OCI-LY7 (cell line): Measurements from ENCODE around the gene TRA2B. TPM values are rescaled to one million over a fixed set of nuclear protein-coding genes. Genes with fewer than 3 reads are reported as not detected.

Source experiments
- BruUV-seq: library from RNA; stranded (reverse); fragments of 400-500 nt; replicated peaks from 2 replicates; lab custom pipeline; 2021; lab: Mats Ljungman, UMichigan
- CTCF ChIA-PET: fragments of 300-600 bp; sonication (Branson Sonifier 250); formaldehyde crosslinking; loops from one replicate; lab custom pipeline; 2022; ENCODE audit warnings: antibody characterized with exemption; ENCODE audit not compliant: unreplicated experiment; lab: Charles Lee
- POLR2A ChIA-PET: fragments of 300-600 bp; sonication (Branson Sonifier 250); formaldehyde crosslinking; loops from one replicate; lab custom pipeline; 2022; ENCODE audit warnings: antibody characterized with exemption; lab: Charles Lee
- DNase-seq: peaks from one replicate; pipeline ENCODE4 v3.0.0-alpha.2; 2015; ENCODE audit warnings: low spot score
- H2AFZ ChIP-seq: fragments of 200-600 bp; sonication (generic), shearing (Covaris generic); 2 replicates; pipeline ENCODE4 v1.6.1; 2014; ENCODE audit warnings: mild to moderate bottlenecking, antibody characterized with exemption, low read length, moderate library complexity
- H3K27ac ChIP-seq: fragments of 200-600 bp; sonication (generic); 2 replicates; pipeline ENCODE4 v1.5.1; 2014; ENCODE audit warnings: mixed run types, low read depth, mild to moderate bottlenecking, moderate library complexity, low read length, inconsistent platforms; ENCODE audit not compliant: poor library complexity, severe bottlenecking
- H3K36me3 ChIP-seq: fragments of 200-600 bp; sonication (generic); 2 replicates; pipeline ENCODE4 v1.6.1; 2014; ENCODE audit warnings: mild to moderate bottlenecking, antibody characterized with exemption, low read length, moderate library complexity, mixed read lengths; ENCODE audit not compliant: insufficient read depth
- H3K4me1 ChIP-seq: fragments of 200-600 bp; sonication (generic); 2 replicates; pipeline ENCODE4 v1.5.1; 2014; ENCODE audit warnings: mild to moderate bottlenecking, low read length; ENCODE audit not compliant: insufficient read depth, poor library complexity, severe bottlenecking
- H3K4me2 ChIP-seq: fragments of 200-600 bp; sonication (generic); 2 replicates; pipeline ENCODE4 v1.6.1; 2014; ENCODE audit warnings: mild to moderate bottlenecking, low read length
- H3K4me3 ChIP-seq: fragments of 200-600 bp; sonication (generic); 2 replicates; pipeline ENCODE4 v1.5.1; 2014; ENCODE audit warnings: mild to moderate bottlenecking, low read depth, low read length; ENCODE audit not compliant: poor library complexity, severe bottlenecking
- H3K79me2 ChIP-seq: fragments of 200-600 bp; sonication (generic); 2 replicates; pipeline ENCODE4 v1.6.1; 2016; ENCODE audit warnings: low read depth, mild to moderate bottlenecking, low read length, moderate library complexity, mixed read lengths; ENCODE audit not compliant: insufficient read depth
- H3K9me2 ChIP-seq: fragments of 200-600 bp; sonication (generic); 2 replicates; pipeline ENCODE4 v1.6.1; 2016; ENCODE audit warnings: mild to moderate bottlenecking, low read length, mixed read lengths; ENCODE audit not compliant: insufficient read depth
- H3K9me3 ChIP-seq: fragments of 200-600 bp; sonication (generic); 2 replicates; pipeline ENCODE4 v1.6.1; 2014; ENCODE audit warnings: mild to moderate bottlenecking, mixed run types, low read length, mixed read lengths
- H4K20me1 ChIP-seq: fragments of 200-600 bp; sonication (generic); 2 replicates; pipeline ENCODE4 v1.6.1; 2014; ENCODE audit warnings: mild to moderate bottlenecking, antibody characterized with exemption, low read length, moderate library complexity, mixed read lengths; ENCODE audit not compliant: insufficient read depth
- EZH2phosphoT487 ChIP-seq: fragments of 200-600 bp; sonication (generic); IDR thresholded peaks from 2 replicates; pipeline ENCODE4 v1.6.1; 2018; ENCODE audit warnings: low read depth, borderline replicate concordance, mild to moderate bottlenecking, mixed run types, antibody characterized with exemption, low read length, moderate library complexity, mixed read lengths
- intact Hi-C: fragments of 100-400 bp; cut with micrococcal nuclease; formaldehyde crosslinking; loops from one replicate; pipeline ENCODE4 v1.10.0; 2022; ENCODE audit not compliant: unreplicated experiment
- total RNA-seq, 2 experiments: library from RNA; depleted of rRNA in 1 of 2; stranded (reverse); fragments of >200 nt in 1 of 2; shearing (Covaris generic) in 1 of 2; gene quantifications; 2 replicates each; pipeline ENCODE4 v1.2.3, GENCODE V29; 2014 to 2022
- TF ChIP-seq, protein P1 (sequence below): fragments of 200-600 bp; sonication (generic); conservative IDR thresholded peaks from 2 replicates; pipeline ENCODE4 v1.5.1; 2014; ENCODE audit warnings: mild to moderate bottlenecking, antibody characterized with exemption, low read length, moderate library complexity, mixed read lengths

The TRA2B gene
- total RNA-seq, 2 experiments from 2014 or later, result 325 to 349 TPM

DNA sequence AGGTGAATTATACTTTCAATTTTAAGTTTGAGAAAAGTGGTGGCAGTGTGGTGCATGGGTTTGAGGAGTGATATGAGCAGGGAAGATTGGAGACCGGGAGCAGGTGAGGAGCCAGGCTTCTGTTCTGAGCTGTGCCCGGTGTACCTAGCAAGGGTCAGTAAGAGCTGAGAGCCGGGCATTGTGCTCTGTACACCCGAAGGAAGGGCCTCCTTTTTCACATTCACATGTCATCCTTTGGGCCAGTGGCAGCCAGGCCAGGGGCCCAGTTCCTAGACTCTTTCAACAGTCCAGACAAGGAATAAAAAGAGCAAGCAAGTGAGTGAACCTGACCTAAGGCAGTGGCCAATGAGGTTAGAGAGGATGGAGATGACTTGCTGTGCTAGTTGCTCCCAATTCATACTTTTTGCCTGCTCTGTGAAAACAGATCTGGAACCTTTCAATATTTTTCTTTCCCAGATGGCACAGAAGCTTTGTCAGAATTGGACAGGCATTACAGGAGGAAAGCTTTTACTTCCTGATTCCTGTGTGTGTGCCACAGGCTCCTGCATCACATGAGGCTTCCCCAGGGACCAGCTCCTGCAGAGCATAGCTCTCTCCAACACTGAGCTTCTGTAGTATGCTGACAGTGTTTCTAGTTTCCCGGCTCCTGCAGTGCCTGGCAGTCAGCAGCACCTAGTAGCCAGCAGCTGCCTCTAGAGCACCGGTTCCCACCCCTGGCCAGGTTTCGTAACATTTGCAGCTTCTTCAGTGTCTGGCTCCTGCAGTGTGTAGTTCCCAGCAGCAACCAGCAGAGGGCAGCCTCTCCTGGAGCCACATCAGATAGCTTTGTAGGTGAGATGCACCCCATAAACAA is 5.3 kb upstream of the TRA2B start:
- TF ChIP-seq, protein P1, sequence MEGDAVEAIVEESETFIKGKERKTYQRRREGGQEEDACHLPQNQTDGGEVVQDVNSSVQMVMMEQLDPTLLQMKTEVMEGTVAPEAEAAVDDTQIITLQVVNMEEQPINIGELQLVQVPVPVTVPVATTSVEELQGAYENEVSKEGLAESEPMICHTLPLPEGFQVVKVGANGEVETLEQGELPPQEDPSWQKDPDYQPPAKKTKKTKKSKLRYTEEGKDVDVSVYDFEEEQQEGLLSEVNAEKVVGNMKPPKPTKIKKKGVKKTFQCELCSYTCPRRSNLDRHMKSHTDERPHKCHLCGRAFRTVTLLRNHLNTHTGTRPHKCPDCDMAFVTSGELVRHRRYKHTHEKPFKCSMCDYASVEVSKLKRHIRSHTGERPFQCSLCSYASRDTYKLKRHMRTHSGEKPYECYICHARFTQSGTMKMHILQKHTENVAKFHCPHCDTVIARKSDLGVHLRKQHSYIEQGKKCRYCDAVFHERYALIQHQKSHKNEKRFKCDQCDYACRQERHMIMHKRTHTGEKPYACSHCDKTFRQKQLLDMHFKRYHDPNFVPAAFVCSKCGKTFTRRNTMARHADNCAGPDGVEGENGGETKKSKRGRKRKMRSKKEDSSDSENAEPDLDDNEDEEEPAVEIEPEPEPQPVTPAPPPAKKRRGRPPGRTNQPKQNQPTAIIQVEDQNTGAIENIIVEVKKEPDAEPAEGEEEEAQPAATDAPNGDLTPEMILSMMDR, result peak; percentile 99
- no peak for TF ChIP-seq EZH2phosphoT487
- Histone ChIP-seq H2AFZ (peak overlapping the region; percentile 96), H3K9me3 (no peaks in the 10 kb centered on the region), H3K79me2 (no peaks in the 10 kb centered on the region), H3K36me3 (no peaks in the 10 kb centered on the region), H4K20me1 (no peaks in the 10 kb centered on the region), H3K4me3 (peak overlapping the region; percentile 33), H3K4me1 (peaks cover 20% of the 10 kb centered on the region), H3K27ac (peak overlapping the region; percentile 16), H3K4me2 (peak overlapping the region; percentile 75), H3K9me2 (no peaks in the 10 kb centered on the region)
- intact Hi-C loops, result no loop called here
- peak; percentile 88 for DNase-seq
- POLR2A ChIA-PET, result interaction anchor here (0.6 to 2.4 kb wide), 14 partner anchors 9 to 1159 kb away, joined by 3 to 10 read pairs (median 4); partner anchors contain the start of gene DNAJB11
- CTCF ChIA-PET, result interaction anchor here (0.5 to 1.8 kb wide), 20 partner anchors 10 to 1937 kb away, joined by 3 to 7 read pairs (median 3); partner anchors contain the start of gene DNAJB11
- no TSS peak for BruUV-seq

DNA sequence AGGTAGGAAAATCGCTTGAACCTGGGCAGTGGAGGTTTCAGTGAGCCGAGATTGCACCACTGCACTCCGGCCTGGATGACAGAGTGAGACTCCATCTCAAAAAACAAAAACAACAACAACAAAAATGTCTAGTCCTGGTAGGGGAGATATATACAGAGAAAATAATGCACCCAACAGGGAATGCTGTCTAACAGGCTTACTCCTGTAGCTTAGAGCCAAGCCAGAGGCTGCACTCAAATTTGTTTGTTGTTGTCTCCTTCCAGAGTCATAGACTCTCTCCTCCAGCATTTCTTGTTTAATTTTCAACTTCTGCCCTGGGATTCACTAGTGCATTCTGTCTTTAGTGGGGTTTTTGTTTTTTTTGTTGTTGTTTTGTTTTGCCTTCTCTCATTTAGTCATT is 4.6 kb upstream of the TRA2B start:
- no peaks in the 10 kb centered on the region for H3K9me3 ChIP-seq
- peaks cover 21% of the 10 kb centered on the region for H3K4me1 ChIP-seq
- no TSS peak for BruUV-seq
- TF ChIP-seq, protein P1, result no peak
- POLR2A ChIA-PET, result interaction anchor here (0.6 to 2.4 kb wide), 6 partner anchors 9 to 623 kb away, joined by 3 to 10 read pairs (median 6); no protein-coding TSS in a partner anchor
- no peaks in the 10 kb centered on the region for H3K9me2 ChIP-seq
- intact Hi-C loops, result no loop called here
- no peaks in the 10 kb centered on the region for H4K20me1 ChIP-seq
- CTCF ChIA-PET, result no interaction called here
- H3K4me3 ChIP-seq, result no peak overlapping the region
- peak overlapping the region; percentile 96; the same call in 1 of the 2 replicates for H2AFZ ChIP-seq
- no peak overlapping the region for H3K4me2 ChIP-seq
- peaks cover 3% of the 10 kb centered on the region; the same call in 1 of the 2 replicates for H3K36me3 ChIP-seq
- H3K79me2 ChIP-seq, result peaks cover 4% of the 10 kb centered on the region
- no peak overlapping the region for H3K27ac ChIP-seq
- DNase-seq, result no peak

DNA sequence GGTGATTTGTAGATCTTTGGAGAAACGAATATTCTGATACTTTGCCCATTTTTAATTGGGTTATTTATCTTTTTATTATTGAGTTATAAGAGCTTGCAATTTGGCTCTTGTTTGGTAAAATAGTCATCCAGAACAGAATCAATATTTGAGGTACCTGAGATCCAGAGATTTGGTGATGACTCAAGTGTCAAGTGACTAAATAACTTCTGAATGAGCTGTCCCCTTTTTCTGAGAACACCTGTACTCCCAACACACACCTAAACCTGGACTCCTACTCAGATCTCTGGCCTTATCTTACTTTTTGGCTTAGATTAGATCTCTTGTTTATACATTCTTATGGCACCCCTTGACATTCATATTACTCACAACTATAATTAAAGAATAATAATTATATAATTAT is 3.1 kb upstream of the TRA2B start:
- no peak overlapping the region for H2AFZ ChIP-seq
- peaks cover 11% of the 10 kb centered on the region for H4K20me1 ChIP-seq
- BruUV-seq, result no TSS peak
- POLR2A ChIA-PET, result no interaction called here
- H3K9me3 ChIP-seq, result no peaks in the 10 kb centered on the region
- H3K4me2 ChIP-seq, result no peak overlapping the region
- H3K4me1 ChIP-seq, result peaks cover 21% of the 10 kb centered on the region
- intact Hi-C loops, result no loop called here
- H3K79me2 ChIP-seq, result peaks cover 19% of the 10 kb centered on the region
- DNase-seq, result no peak
- H3K4me3 ChIP-seq, result no peak overlapping the region
- H3K9me2 ChIP-seq, result no peaks in the 10 kb centered on the region
- no peak overlapping the region for H3K27ac ChIP-seq
- no peak for TF ChIP-seq EZH2phosphoT487
- TF ChIP-seq, protein P1, result no peak
- CTCF ChIA-PET, result no interaction called here
- H3K36me3 ChIP-seq, result peaks cover 16% of the 10 kb centered on the region
